ENCODE measurements around the gene CERS6. TPM values are rescaled to one million over a fixed set of nuclear protein-coding genes. Genes with fewer than 3 reads are reported as not detected.

CERS6 gene
- total and polyA plus RNA-seq, 11 donors, result 22.1 to 78.0 (median 62.2) TPM

GRCh38 chr2:168449419-168449818, 6.7 kb upstream of the CERS6 start:
- Histone ChIP-seq H3K9me3 (peaks cover 0 to 13% (median 0%) of the 10 kb centered on the region in 12 donors), H3K27me3 (no peaks in the 10 kb centered on the region), H3K27ac (no peak overlapping the region), H3K4me1 (peaks cover 0 to 7% (median 0%) of the 10 kb centered on the region in 12 donors), H3K4me3 (no peak overlapping the region), H3K36me3 (no peaks in the 10 kb centered on the region)
- intact Hi-C loops (cut with DNase I), result loop anchor here in 2 of 10 donors (10.0 kb wide), 1 partner anchor 235 kb away; no protein-coding TSS in a partner anchor
- WGBS, 4 donors, result 39 to 55% (median 46%) methylated on average over 3 of the region's 3 CpGs
- DNase-seq (no peak), ATAC-seq (no peak)
- no peak for TF ChIP-seq CTCF (IDR thresholded peaks at IDR 0.05)
- TF ChIP-seq POLR2A (IDR thresholded peaks at IDR 0.05), result no peak

GRCh38 chr2:168450171-168450570, 5.9 kb upstream of the CERS6 start:
- Histone ChIP-seq H3K36me3 (no peaks in the 10 kb centered on the region), H3K4me3 (no peak overlapping the region), H3K4me1 (peaks cover 0 to 9% (median 0%) of the 10 kb centered on the region in 12 donors), H3K9me3 (peaks cover 0 to 10% (median 0%) of the 10 kb centered on the region in 12 donors), H3K27ac (no peak overlapping the region), H3K27me3 (no peaks in the 10 kb centered on the region)
- ATAC-seq (no peak), DNase-seq (no peak)
- WGBS, 4 donors, result 86 to 100% (median 94%) methylated on average over 1 of the region's 1 CpG
- no peak for TF ChIP-seq POLR2A (IDR thresholded peaks at IDR 0.05)
- no peak for TF ChIP-seq CTCF (IDR thresholded peaks at IDR 0.05)
- intact Hi-C loops (cut with DNase I), result loop anchor here in 4 of 10 donors (10.0 kb wide), 3 partner anchors 185 to 305 kb away; no protein-coding TSS in a partner anchor

GRCh38 chr2:168450732-168451131, 5.3 kb upstream of the CERS6 start:
- TF ChIP-seq CTCF (IDR thresholded peaks at IDR 0.05) (no peak), POLR2A (IDR thresholded peaks at IDR 0.05) (no peak)
- WGBS, 4 donors, result 74 to 87% (median 83%) methylated on average over 5 of the region's 5 CpGs
- no peak overlapping the region for H3K4me3 ChIP-seq
- H3K27ac ChIP-seq, result no peak overlapping the region
- H3K4me1 ChIP-seq, result peaks cover 0 to 13% (median 0%) of the 10 kb centered on the region in 12 donors
- H3K27me3 ChIP-seq, result no peaks in the 10 kb centered on the region
- DNase-seq (no peak), ATAC-seq (no peak)
- intact Hi-C loops (cut with DNase I), result loop anchor here in 4 of 10 donors (10.0 kb wide), 3 partner anchors 184 to 304 kb away; no protein-coding TSS in a partner anchor
- no peaks in the 10 kb centered on the region for H3K36me3 ChIP-seq
- peaks cover 0 to 7% (median 0%) of the 10 kb centered on the region in 12 donors for H3K9me3 ChIP-seq

GRCh38 chr2:168452781-168453180, 3.3 kb upstream of the CERS6 start:
- intact Hi-C loops (cut with DNase I), result loop anchor here in 4 of 10 donors (10.0 kb wide), 3 partner anchors 182 to 302 kb away; no protein-coding TSS in a partner anchor
- DNase-seq (no peak), ATAC-seq (no peak)
- H3K36me3 ChIP-seq, result no peaks in the 10 kb centered on the region
- TF ChIP-seq POLR2A (IDR thresholded peaks at IDR 0.05), result no peak
- no peak for TF ChIP-seq CTCF (IDR thresholded peaks at IDR 0.05)
- H3K27ac ChIP-seq, result no peak overlapping the region
- no peaks in the 10 kb centered on the region for H3K27me3 ChIP-seq
- H3K9me3 ChIP-seq, result peaks cover 0 to 7% (median 0%) of the 10 kb centered on the region in 12 donors
- peaks cover 0 to 19% (median under 1%) of the 10 kb centered on the region in 12 donors for H3K4me1 ChIP-seq
- no peak overlapping the region for H3K4me3 ChIP-seq
- 92 to 97% (median 96%) methylated on average over 3 of the region's 3 CpGs for WGBS, 4 donors
